PFSK-1 (cell line): ENCODE results near the gene FAM149A.

ENCODE experiments used
- FOXP2 ChIP-seq: optimal IDR thresholded peaks from 2 replicates; pipeline ENCODE3; 2011; ENCODE audit warnings: borderline replicate concordance, control low read depth, inconsistent platforms; ENCODE audit not compliant: insufficient read depth; ENCODE audit errors: extremely low read length, extremely low read depth
- POLR2AphosphoS5 ChIP-seq: IDR thresholded peaks from 2 replicates; pipeline ENCODE4 v1.6.1; 2012; ENCODE audit warnings: low read depth, mild to moderate bottlenecking, control low read depth, low read length, moderate library complexity
- SIN3A ChIP-seq: IDR thresholded peaks from 2 replicates; pipeline ENCODE4 v1.6.1; 2012; ENCODE audit warnings: mild to moderate bottlenecking, low read length, moderate library complexity, borderline replicate concordance; ENCODE audit not compliant: insufficient read depth
- TAF1 ChIP-seq: IDR thresholded peaks from 2 replicates; pipeline ENCODE4 v1.6.1; 2012; ENCODE audit warnings: low read length, control low read depth, borderline replicate concordance; ENCODE audit not compliant: insufficient read depth
- TF ChIP-seq, protein P1 (sequence below), 2 experiments: IDR thresholded peaks; 2 replicates each; pipeline versions ENCODE4 v1.6.1 to v1.8.0; 2011 to 2012; ENCODE audit warnings: low read depth in 2 of 2, low read length in 2 of 2, control low read depth in 1 of 2, inconsistent platforms in 1 of 2, mild to moderate bottlenecking in 1 of 2, moderate library complexity in 1 of 2; ENCODE audit not compliant: insufficient read depth in 1 of 2

Gene FAM149A

DNA sequence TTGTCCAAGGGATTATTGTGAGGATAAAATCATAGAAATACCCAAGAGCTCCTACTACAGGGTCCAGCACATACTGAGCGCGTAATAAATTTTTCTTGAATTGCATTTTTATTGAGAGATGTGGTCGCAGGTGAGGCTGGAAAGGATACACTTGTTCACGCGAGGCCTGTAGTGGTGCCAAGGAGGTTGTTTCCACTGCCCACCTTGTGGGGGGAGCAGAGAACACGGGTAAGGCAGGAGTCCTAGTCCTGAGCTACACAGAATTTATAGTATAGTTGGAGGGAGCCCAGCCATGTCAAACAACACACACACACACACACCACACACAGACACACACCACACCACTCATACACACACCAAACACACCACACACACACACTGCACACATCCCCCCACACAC is 55.1 kb downstream of the FAM149A start:
- TF ChIP-seq TAF1, result no peak
- no peak for TF ChIP-seq POLR2AphosphoS5
- TF ChIP-seq SIN3A, result no peak
- TF ChIP-seq, protein P1, sequence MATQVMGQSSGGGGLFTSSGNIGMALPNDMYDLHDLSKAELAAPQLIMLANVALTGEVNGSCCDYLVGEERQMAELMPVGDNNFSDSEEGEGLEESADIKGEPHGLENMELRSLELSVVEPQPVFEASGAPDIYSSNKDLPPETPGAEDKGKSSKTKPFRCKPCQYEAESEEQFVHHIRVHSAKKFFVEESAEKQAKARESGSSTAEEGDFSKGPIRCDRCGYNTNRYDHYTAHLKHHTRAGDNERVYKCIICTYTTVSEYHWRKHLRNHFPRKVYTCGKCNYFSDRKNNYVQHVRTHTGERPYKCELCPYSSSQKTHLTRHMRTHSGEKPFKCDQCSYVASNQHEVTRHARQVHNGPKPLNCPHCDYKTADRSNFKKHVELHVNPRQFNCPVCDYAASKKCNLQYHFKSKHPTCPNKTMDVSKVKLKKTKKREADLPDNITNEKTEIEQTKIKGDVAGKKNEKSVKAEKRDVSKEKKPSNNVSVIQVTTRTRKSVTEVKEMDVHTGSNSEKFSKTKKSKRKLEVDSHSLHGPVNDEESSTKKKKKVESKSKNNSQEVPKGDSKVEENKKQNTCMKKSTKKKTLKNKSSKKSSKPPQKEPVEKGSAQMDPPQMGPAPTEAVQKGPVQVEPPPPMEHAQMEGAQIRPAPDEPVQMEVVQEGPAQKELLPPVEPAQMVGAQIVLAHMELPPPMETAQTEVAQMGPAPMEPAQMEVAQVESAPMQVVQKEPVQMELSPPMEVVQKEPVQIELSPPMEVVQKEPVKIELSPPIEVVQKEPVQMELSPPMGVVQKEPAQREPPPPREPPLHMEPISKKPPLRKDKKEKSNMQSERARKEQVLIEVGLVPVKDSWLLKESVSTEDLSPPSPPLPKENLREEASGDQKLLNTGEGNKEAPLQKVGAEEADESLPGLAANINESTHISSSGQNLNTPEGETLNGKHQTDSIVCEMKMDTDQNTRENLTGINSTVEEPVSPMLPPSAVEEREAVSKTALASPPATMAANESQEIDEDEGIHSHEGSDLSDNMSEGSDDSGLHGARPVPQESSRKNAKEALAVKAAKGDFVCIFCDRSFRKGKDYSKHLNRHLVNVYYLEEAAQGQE (IDR thresholded peaks at IDR 0.05; ENCODE audit: insufficient read depth in 1 of 2, low read depth in 2 of 2, low read length in 2 of 2), result no peak
- no peak for TF ChIP-seq FOXP2

DNA sequence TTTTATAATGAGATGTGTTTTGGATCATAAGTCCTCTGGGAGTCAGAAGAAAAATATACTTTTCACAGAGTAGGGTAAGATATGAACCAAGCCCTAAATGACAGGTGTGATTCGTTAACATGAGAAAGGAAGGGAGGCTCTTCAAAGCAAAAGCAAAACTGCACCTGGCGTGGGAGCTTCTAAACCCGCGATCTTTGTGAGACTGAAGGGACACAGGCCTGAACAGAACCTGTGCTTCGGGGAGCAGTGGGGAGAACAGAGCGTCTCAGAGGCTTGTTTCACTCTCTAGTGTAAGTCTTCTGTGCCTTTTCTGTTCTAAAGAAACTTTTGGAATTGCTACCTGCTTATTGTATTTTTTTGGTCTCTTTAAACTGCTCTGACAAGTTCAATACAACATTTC is 56.6 kb downstream of the FAM149A start:
- TF ChIP-seq SIN3A, result no peak
- TF ChIP-seq TAF1, result no peak
- TF ChIP-seq, protein P1 (IDR thresholded peaks at IDR 0.05; ENCODE audit: insufficient read depth in 1 of 2, low read depth in 2 of 2, low read length in 2 of 2), result no peak
- TF ChIP-seq FOXP2, result no peak
- TF ChIP-seq POLR2AphosphoS5, result no peak

DNA sequence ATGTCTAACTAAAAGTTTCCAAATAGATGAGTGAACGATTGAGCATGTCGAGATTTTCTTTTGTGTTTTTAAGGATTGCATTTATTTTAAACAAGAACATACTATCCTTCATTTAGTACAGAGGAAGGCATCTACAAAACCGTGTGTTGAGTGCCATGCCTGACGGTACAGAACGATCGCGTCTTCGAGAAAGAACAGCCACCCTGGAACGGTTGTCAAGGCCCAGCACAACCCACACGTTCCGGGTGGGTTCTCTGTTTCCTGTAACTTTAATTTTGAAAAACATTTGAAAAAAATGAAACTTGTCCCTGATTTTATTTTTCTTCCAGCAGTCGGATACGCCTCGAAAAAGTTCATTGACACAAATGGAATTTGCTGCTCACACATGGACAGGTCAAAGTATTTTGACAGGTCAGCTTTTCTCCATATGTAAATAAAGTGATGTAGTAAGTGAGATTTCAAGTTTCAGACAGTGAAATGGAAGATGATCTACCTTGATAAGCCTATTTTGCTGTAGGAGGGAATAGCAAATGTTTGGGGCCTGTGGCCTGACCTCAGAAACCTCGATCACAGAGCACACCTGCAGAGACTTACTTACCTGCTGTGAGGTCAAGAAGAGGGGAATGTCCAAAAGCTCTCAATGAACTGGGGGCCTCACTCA is 62.5 kb downstream of the FAM149A start:
- TF ChIP-seq SIN3A (no peak), POLR2AphosphoS5 (no peak), TAF1 (no peak), FOXP2 (no peak)
- TF ChIP-seq, protein P1 (IDR thresholded peaks at IDR 0.05; ENCODE audit: insufficient read depth in 1 of 2, low read depth in 2 of 2, low read length in 2 of 2), result no peak

DNA sequence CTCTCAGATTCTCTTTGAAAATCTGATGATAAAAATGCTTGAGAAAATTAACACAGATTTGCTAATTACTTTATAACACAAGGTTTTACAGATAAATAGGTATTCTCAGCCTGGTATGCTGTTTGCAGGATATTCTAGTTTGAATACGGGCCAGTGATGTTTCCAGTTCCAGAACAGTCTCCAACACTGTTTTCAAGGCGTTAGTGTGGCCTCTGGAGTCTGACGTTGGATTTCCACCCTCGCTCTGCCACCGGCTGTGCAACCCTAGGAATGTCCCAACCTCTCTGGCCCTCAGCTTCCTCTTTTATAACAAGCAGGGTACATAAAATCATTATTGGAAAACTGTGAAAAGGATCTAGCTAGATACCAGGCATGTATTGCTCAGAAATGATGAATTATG is 63.1 kb downstream of the FAM149A start:
- no peak for TF ChIP-seq TAF1
- no peak for TF ChIP-seq POLR2AphosphoS5
- TF ChIP-seq FOXP2, result no peak
- no peak for TF ChIP-seq SIN3A
- TF ChIP-seq, protein P1 (IDR thresholded peaks at IDR 0.05; ENCODE audit: insufficient read depth in 1 of 2, low read depth in 2 of 2, low read length in 2 of 2), result no peak

DNA sequence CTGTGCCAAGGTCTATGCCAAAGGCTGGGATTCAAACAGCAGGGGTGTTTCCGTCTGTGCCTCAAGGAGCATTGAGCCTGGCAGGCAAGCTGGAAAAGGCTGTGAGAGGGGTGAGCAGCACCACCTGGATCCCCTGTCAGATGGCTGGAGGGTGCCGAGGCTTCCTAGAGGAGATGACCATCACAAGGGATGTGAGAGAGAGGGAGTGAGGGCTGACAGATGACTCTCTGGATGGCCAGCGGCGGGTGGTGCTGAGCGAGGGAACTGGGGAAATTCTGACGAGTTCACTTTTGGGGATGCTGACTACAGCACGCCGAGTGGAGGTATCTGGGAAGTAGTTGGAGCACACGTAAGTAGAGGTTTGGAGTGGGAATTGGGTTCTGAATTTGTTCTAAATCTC is 64.2 kb downstream of the FAM149A start:
- TF ChIP-seq FOXP2 (no peak), POLR2AphosphoS5 (no peak), TAF1 (no peak), SIN3A (no peak)
